ENCODE data around the gene TSPAN4. TPM values are rescaled to one million over a fixed set of nuclear protein-coding genes. Genes with fewer than 3 reads are reported as not detected.
A peak's percentile ranks its signal among the peaks of the same experiment; 100 is the strongest.

Gene TSPAN4
- total and polyA plus RNA-seq, 9 of the 15 experiments (the other 6 are each of a cell fraction or from before 2014, with no cell fraction given), result 0.07 to 31.0 (median 15.7) TPM

DNA sequence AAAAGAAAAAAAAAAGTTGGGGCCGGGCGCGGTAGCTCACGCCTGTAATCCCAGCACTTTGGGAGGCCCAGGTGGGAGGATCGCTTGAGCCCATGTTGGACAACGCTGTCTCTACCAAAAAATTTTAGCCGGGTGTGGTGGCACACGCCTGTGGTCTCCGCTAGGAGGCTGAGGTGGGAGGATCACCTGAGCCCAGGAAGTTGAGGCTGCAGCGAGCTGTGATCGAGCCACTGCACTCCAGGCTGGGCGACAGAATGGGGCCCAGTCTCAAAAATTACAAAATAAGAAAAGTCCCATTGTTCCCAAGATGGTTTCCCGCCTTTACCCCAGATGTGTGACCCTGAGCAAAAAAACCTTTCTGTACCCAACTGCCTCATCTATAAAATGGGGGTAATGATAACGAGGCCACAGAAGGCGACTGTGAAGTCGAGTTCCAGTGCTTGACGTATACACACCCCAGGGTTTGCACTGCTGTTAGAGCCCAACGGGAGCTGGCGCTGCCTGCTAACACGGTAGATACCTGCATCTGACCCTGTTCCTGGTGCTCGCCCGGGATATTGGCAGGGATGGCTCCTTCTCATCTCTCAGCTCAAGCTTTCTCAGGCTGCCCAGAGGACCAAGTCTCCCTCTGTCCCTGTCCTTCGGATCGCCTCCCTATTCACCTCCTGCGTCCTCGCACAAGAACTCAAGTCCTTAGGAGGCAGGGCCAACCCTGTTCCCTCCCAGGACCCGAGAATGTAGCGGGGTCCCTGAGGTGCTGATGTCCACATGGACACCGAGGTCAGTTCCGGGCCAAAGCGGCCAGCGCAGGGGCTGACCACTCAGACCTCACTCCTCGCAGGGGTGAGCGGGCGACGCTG, 34.0 kb upstream of the TSPAN4 start (continued):
- TF ChIP-seq, protein P1, sequence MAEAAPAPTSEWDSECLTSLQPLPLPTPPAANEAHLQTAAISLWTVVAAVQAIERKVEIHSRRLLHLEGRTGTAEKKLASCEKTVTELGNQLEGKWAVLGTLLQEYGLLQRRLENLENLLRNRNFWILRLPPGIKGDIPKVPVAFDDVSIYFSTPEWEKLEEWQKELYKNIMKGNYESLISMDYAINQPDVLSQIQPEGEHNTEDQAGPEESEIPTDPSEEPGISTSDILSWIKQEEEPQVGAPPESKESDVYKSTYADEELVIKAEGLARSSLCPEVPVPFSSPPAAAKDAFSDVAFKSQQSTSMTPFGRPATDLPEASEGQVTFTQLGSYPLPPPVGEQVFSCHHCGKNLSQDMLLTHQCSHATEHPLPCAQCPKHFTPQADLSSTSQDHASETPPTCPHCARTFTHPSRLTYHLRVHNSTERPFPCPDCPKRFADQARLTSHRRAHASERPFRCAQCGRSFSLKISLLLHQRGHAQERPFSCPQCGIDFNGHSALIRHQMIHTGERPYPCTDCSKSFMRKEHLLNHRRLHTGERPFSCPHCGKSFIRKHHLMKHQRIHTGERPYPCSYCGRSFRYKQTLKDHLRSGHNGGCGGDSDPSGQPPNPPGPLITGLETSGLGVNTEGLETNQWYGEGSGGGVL (CRISPR knock-in tag; IDR thresholded peaks at IDR 0.05), result no peak
- TF ChIP-seq HEY1 (CRISPR knock-in tag; IDR thresholded peaks at IDR 0.05; ENCODE audit: borderline replicate concordance) (no peak), ZNF24 (IDR thresholded peaks at IDR 0.05) (no peak), FIP1L1 (IDR thresholded peaks at IDR 0.05; ENCODE audit: low read depth, low read length, poor library complexity, severe bottlenecking) (no peak), NR2C2 (CRISPR knock-in tag; IDR thresholded peaks at IDR 0.05) (no peak), NR2C2 (tag; IDR thresholded peaks at IDR 0.05) (no peak), KAT7 (CRISPR knock-in tag; IDR thresholded peaks at IDR 0.05; ENCODE audit: borderline replicate concordance) (no peak), KDM2B (CRISPR knock-in tag; IDR thresholded peaks at IDR 0.05) (peak; percentile 50; the same call in 1 of the 2 replicates)
- TF ChIP-seq, protein P2, sequence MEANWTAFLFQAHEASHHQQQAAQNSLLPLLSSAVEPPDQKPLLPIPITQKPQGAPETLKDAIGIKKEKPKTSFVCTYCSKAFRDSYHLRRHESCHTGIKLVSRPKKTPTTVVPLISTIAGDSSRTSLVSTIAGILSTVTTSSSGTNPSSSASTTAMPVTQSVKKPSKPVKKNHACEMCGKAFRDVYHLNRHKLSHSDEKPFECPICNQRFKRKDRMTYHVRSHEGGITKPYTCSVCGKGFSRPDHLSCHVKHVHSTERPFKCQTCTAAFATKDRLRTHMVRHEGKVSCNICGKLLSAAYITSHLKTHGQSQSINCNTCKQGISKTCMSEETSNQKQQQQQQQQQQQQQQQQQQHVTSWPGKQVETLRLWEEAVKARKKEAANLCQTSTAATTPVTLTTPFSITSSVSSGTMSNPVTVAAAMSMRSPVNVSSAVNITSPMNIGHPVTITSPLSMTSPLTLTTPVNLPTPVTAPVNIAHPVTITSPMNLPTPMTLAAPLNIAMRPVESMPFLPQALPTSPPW (CRISPR knock-in tag; IDR thresholded peaks at IDR 0.05), result no peak
- TF ChIP-seq, protein P3, sequence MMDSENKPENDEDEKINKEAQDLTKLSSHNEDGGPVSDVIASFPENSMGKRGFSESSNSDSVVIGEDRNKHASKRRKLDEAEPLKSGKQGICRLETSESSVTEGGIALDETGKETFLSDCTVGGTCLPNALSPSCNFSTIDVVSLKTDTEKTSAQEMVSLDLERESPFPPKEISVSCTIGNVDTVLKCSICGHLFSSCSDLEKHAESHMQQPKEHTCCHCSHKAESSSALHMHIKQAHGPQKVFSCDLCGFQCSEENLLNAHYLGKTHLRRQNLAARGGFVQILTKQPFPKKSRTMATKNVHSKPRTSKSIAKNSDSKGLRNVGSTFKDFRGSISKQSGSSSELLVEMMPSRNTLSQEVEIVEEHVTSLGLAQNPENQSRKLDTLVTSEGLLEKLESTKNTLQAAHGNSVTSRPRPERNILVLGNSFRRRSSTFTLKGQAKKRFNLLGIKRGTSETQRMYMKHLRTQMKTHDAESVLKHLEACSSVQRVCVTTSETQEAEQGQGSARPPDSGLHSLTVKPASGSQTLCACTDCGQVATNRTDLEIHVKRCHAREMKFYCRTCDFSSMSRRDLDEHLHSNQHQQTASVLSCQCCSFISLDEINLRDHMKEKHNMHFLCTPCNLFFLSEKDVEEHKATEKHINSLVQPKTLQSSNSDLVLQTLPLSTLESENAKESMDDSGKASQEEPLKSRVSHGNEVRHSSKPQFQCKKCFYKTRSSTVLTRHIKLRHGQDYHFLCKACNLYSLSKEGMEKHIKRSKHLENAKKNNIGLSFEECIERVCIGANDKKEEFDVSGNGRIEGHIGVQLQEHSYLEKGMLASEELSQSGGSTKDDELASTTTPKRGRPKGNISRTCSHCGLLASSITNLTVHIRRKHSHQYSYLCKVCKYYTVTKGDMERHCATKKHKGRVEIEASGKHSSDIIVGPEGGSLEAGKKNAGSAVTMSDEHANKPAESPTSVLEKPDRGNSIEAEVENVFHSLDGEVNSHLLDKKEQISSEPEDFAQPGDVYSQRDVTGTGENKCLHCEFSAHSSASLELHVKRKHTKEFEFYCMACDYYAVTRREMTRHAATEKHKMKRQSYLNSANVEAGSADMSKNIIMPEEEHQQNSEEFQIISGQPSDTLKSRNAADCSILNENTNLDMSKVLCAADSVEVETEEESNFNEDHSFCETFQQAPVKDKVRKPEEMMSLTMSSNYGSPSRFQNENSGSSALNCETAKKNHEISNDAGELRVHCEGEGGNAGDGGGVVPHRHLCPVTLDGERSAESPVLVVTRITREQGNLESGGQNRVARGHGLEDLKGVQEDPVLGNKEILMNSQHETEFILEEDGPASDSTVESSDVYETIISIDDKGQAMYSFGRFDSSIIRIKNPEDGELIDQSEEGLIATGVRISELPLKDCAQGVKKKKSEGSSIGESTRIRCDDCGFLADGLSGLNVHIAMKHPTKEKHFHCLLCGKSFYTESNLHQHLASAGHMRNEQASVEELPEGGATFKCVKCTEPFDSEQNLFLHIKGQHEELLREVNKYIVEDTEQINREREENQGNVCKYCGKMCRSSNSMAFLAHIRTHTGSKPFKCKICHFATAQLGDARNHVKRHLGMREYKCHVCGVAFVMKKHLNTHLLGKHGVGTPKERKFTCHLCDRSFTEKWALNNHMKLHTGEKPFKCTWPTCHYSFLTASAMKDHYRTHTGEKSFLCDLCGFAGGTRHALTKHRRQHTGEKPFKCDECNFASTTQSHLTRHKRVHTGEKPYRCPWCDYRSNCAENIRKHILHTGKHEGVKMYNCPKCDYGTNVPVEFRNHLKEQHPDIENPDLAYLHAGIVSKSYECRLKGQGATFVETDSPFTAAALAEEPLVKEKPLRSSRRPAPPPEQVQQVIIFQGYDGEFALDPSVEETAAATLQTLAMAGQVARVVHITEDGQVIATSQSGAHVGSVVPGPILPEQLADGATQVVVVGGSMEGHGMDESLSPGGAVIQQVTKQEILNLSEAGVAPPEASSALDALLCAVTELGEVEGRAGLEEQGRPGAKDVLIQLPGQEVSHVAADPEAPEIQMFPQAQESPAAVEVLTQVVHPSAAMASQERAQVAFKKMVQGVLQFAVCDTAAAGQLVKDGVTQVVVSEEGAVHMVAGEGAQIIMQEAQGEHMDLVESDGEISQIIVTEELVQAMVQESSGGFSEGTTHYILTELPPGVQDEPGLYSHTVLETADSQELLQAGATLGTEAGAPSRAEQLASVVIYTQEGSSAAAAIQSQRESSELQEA (IDR thresholded peaks at IDR 0.05; ENCODE audit: low read depth), result no peak
- TF ChIP-seq, protein P4, sequence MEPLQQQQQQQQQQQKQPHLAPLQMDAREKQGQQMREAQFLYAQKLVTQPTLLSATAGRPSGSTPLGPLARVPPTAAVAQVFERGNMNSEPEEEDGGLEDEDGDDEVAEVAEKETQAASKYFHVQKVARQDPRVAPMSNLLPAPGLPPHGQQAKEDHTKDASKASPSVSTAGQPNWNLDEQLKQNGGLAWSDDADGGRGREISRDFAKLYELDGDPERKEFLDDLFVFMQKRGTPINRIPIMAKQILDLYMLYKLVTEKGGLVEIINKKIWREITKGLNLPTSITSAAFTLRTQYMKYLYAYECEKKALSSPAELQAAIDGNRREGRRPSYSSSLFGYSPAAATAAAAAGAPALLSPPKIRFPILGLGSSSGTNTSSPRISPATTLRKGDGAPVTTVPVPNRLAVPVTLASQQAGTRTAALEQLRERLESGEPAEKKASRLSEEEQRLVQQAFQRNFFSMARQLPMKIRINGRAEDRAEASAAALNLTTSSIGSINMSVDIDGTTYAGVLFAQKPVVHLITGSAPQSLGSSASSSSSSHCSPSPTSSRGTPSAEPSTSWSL (CRISPR knock-in tag; IDR thresholded peaks at IDR 0.05; ENCODE audit: borderline replicate concordance), result no peak
- TF ChIP-seq, protein P5, sequence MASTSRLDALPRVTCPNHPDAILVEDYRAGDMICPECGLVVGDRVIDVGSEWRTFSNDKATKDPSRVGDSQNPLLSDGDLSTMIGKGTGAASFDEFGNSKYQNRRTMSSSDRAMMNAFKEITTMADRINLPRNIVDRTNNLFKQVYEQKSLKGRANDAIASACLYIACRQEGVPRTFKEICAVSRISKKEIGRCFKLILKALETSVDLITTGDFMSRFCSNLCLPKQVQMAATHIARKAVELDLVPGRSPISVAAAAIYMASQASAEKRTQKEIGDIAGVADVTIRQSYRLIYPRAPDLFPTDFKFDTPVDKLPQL (IDR thresholded peaks at IDR 0.05; ENCODE audit: extremely low read depth, insufficient read length), result no peak

Data from K562 (cell line).